Kidney (tissue), 14 donors: ENCODE data around the gene FKBP1B. TPM values are rescaled to one million over a fixed set of nuclear protein-coding genes. Genes with fewer than 3 reads are reported as not detected.
A peak's percentile ranks its signal among the peaks of the same experiment; 100 is the strongest.

Source experiments
- DNase-seq, 5 donors: peaks; one replicate each; pipeline ENCODE4 v3.0.0-alpha.2; 2013 to 2020
- FAIRE-seq: peaks from 2 replicates; lab custom pipeline; 2012; peaks lifted over from hg19 to GRCh38; lab: Jason Lieb, UNC
- H3K27ac ChIP-seq, 2 donors: one replicate each; pipeline ENCODE4 v1.7.0; 2013; ENCODE audit warnings: low read depth in 2 of 2, low read length in 2 of 2, inconsistent platforms in 1 of 2
- H3K27me3 ChIP-seq: one replicate; pipeline ENCODE4 v1.7.1; 2013; ENCODE audit warnings: low read length, inconsistent platforms; ENCODE audit not compliant: control insufficient read depth, insufficient read depth
- H3K36me3 ChIP-seq, 3 donors: one replicate each; pipeline versions ENCODE4 v1.7.0 to v1.7.1; 2013; ENCODE audit warnings: low read length in 3 of 3, control low read depth in 1 of 3, inconsistent platforms in 1 of 3; ENCODE audit not compliant: insufficient read depth in 3 of 3, control insufficient read depth in 2 of 3
- H3K4me1 ChIP-seq, 3 donors: one replicate each; pipeline versions ENCODE4 v1.7.0 to v1.7.1; 2013; ENCODE audit warnings: low read length in 3 of 3, inconsistent platforms in 1 of 3, low read depth in 1 of 3; ENCODE audit not compliant: control insufficient read depth in 2 of 3, insufficient read depth in 2 of 3
- H3K4me3 ChIP-seq, 3 donors: one replicate each; pipeline versions ENCODE4 v1.7.0 to v1.8.1; 2013; ENCODE audit warnings: low read length in 3 of 3, control low read depth in 1 of 3, inconsistent platforms in 1 of 3
- H3K9ac ChIP-seq, 3 donors: one replicate each; pipeline versions ENCODE4 v1.7.0 to v1.7.1; 2013; ENCODE audit warnings: low read length in 3 of 3, control low read depth in 1 of 3, inconsistent platforms in 1 of 3
- H3K9me3 ChIP-seq, 3 donors: one replicate each; pipeline versions ENCODE4 v1.7.0 to v1.7.1; 2013; ENCODE audit warnings: low read length in 3 of 3, control low read depth in 1 of 3, inconsistent platforms in 1 of 3; ENCODE audit not compliant: control insufficient read depth in 2 of 3, insufficient read depth in 1 of 3
- intact Hi-C: fragments of 100-400 bp; cut with DNase I; formaldehyde crosslinking; loops from one replicate; pipeline ENCODE4 v1.11.1; 2022
- polyA plus RNA-seq: library from polyadenylated mRNA; stranded (reverse); fragments of 350-450 nt; fragmentation: Illumina TruSeq; extraction: RNeasy Lipid Tissue Mini Kit (QIAGEN cat#74804); gene quantifications from one replicate; pipeline ENCODE4 v1.2.3, GENCODE V29; 2014; ENCODE audit warnings: low read depth, low replicate concordance; ENCODE audit not compliant: insufficient read depth
- total RNA-seq: library from RNA; stranded (reverse); fragmentation: NEBNext Ultra II Directional; extraction: Animal tissue kit (Norgen Biotek cat#: 25700); gene quantifications from one replicate; pipeline ENCODE4 v1.2.1, GENCODE V29; 2021
- TF ChIP-seq, protein P1 (sequence below): IDR thresholded peaks from 3 replicates; pipeline ENCODE4 v1.5.1; 2012; ENCODE audit warnings: mild to moderate bottlenecking, moderate library complexity, borderline replicate concordance; ENCODE audit not compliant: insufficient read depth; ENCODE audit errors: extremely low read depth
- donor health status: control.
- donor health status: control.
- donor health status: control.
- donor health status: control.
- donor health status: control.
- donor health status: DM: yes; HTN: yes; CAD: no.
- donor health status: Normal renal cell carcinoma (clear cell type).

FKBP1B gene
- total and polyA plus RNA-seq, 2 donors from 2014 or later, result 11.8 to 19.8 TPM

GRCh38 chr2:24076849-24077534, 27.5 kb downstream of the FKBP1B start:
- DNase-seq (peak in 1 of 5 donors; percentile 53), FAIRE-seq (no peak)
- Histone ChIP-seq H3K36me3 (peaks cover 8 to 18% (median 9%) of the 10 kb centered on the region in 3 donors), H3K9ac (peak overlapping the region; percentile 11 to 87 (median 77)), H3K4me1 (peaks cover 0 to 5% (median 0%) of the 10 kb centered on the region in 3 donors), H3K27ac (peak overlapping the region; percentile 87 to 97), H3K27me3 (no peaks in the 10 kb centered on the region), H3K9me3 (no peaks in the 10 kb centered on the region), H3K4me3 (peak overlapping the region; percentile 67 to 99 (median 94))
- intact Hi-C loops, result no loop called here
- TF ChIP-seq, protein P1, sequence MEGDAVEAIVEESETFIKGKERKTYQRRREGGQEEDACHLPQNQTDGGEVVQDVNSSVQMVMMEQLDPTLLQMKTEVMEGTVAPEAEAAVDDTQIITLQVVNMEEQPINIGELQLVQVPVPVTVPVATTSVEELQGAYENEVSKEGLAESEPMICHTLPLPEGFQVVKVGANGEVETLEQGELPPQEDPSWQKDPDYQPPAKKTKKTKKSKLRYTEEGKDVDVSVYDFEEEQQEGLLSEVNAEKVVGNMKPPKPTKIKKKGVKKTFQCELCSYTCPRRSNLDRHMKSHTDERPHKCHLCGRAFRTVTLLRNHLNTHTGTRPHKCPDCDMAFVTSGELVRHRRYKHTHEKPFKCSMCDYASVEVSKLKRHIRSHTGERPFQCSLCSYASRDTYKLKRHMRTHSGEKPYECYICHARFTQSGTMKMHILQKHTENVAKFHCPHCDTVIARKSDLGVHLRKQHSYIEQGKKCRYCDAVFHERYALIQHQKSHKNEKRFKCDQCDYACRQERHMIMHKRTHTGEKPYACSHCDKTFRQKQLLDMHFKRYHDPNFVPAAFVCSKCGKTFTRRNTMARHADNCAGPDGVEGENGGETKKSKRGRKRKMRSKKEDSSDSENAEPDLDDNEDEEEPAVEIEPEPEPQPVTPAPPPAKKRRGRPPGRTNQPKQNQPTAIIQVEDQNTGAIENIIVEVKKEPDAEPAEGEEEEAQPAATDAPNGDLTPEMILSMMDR, result no peak

DNA sequence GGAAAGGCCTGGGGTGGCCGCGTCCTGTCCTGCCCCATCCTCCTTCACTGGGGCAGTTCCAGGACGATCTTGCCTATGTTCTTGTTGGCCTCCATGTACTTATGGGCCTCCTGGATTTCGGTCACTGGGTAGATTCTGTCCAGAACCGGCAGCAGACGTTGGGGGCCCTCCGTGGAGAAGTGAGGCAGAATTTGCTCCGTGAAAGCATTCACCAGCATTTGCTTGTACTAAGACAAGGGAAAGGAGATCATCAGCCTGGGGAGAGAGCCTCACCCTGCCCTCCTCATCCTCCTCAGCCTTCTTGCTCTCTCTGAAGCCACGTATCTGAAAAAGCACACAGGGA, 28.0 kb downstream of the FKBP1B start:
- H3K9ac ChIP-seq, result peak overlapping the region in 2 of 3 donors; percentile 77 to 87
- H3K4me3 ChIP-seq, result peak overlapping the region; percentile 67 to 99 (median 94)
- peaks cover 9 to 14% (median 12%) of the 10 kb centered on the region in 3 donors for H3K36me3 ChIP-seq
- TF ChIP-seq, protein P1, result no peak
- H3K9me3 ChIP-seq, result no peaks in the 10 kb centered on the region
- FAIRE-seq (no peak), DNase-seq (peak in 1 of 5 donors; percentile 1)
- H3K4me1 ChIP-seq, result peaks cover 0 to 5% (median 0%) of the 10 kb centered on the region in 3 donors
- intact Hi-C loops, result no loop called here
- H3K27me3 ChIP-seq, result no peaks in the 10 kb centered on the region
- peak overlapping the region; percentile 87 to 97 for H3K27ac ChIP-seq

DNA sequence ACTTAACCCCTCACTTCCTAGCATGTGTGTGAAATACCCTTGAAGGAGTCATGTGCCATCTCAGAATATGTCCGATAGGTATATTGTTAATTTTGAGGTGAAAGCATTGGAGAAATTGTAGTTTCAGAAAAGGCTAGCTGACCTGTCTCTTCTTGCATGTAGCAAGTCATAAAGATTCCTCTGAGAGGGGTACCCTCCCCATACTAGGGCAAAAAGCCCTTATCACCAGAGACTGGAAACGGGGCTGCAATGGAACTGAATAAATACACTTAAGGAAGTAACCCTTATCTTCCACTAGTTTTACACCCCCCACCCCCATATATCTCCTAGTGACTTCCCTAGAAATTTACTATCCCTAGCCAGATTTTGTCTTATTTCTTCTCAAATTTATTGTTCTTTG, 28.3 kb downstream of the FKBP1B start:
- FAIRE-seq (no peak), DNase-seq (no peak)
- H3K27ac ChIP-seq, result peak overlapping the region; percentile 87 to 97
- peaks cover 9 to 12% (median 10%) of the 10 kb centered on the region in 3 donors for H3K36me3 ChIP-seq
- peak overlapping the region; percentile 67 to 99 (median 94) for H3K4me3 ChIP-seq
- no peaks in the 10 kb centered on the region for H3K27me3 ChIP-seq
- H3K4me1 ChIP-seq, result peaks cover 0 to 5% (median 0%) of the 10 kb centered on the region in 3 donors
- H3K9me3 ChIP-seq, result no peaks in the 10 kb centered on the region
- TF ChIP-seq, protein P1, result no peak
- intact Hi-C loops, result no loop called here
- H3K9ac ChIP-seq, result peak overlapping the region in 2 of 3 donors; percentile 77 to 87
